BJ (cell line): ENCODE results near the gene PRPF4. TPM values are rescaled to one million over a fixed set of nuclear protein-coding genes. Genes with fewer than 3 reads are reported as not detected.

ENCODE experiments used
- CTCF ChIA-PET: fragments of 350-600 bp; formaldehyde crosslinking; extraction: SDS; loops from one replicate; lab custom pipeline; 2021; ENCODE audit warnings: antibody characterized with exemption, inconsistent platforms; lab: Yijun Ruan, JAX
- POLR2A ChIA-PET: fragments of 300-600 bp; sonication (Branson Sonifier 250); formaldehyde crosslinking; extraction: SDS; loops from one replicate; lab custom pipeline; 2021; ENCODE audit warnings: antibody characterized with exemption; lab: Charles Lee
- DNase-seq: peaks from one replicate; pipeline ENCODE4 v3.0.0-alpha.2; 2011; ENCODE audit warnings: low read depth
- H3K27me3 ChIP-seq: 2 replicates; pipeline ENCODE4 v1.6.0; 2011; ENCODE audit warnings: low read length; ENCODE audit not compliant: control insufficient read depth, insufficient read depth
- H3K36me3 ChIP-seq: 2 replicates; pipeline ENCODE4 v1.5.1; 2011; ENCODE audit warnings: low read length; ENCODE audit not compliant: control insufficient read depth, insufficient read depth
- H3K4me3 ChIP-seq: 2 replicates; pipeline ENCODE4 v1.5.1; 2011; ENCODE audit warnings: low read depth, mild to moderate bottlenecking, control low read depth, low read length
- polyA plus RNA-seq: library from polyadenylated mRNA; depleted of rRNA; stranded (reverse); fragments of >200 nt; gene quantifications from 2 replicates; pipeline ENCODE4 v1.2.3, GENCODE V29; 2011
- TF ChIP-seq, protein P1 (sequence below): IDR thresholded peaks from 2 replicates; pipeline ENCODE4 v1.5.1; 2011; ENCODE audit warnings: low read depth, mild to moderate bottlenecking, control low read depth, inconsistent platforms, low read length, moderate library complexity; ENCODE audit not compliant: insufficient read depth

Gene PRPF4
- polyA plus RNA-seq, 1 experiment = 18.3 TPM

DNA sequence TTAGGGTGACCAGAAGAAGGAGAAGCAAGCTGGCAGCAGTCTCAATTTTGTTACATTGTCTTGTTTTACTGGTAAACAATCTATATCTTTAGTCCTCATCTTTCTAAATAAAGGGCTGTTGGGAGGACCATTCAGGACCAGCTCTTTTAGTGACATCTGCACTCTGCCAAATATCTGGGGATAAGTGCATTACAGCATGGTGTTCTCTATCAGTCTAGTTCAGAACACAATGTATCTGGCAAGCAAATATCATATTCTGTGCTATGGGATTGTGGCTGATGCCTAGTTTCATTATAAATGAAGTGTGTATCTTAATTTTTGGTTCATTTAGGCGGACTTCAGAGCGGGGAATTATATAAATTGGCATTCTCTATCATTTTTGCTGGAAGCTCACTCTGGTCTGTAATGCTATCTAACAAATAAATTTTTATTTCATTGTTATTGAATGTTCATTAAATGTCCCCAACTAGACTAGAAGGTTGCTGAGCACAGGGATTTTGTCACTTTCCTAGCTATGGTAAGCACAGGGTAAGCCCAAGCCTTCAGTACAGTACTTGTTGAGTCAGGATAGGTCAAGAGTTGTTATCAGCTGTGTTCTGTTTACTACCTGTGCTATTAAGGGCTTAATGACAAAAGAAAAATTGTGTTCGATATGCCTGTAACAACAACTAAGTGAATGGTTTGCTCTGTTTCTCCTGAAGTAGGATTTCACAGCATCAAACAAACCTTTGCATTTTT, 52.8 kb downstream of the PRPF4 start:
- DNase-seq = no peak
- H3K4me3 ChIP-seq = no peak overlapping the region
- ChIA-PET CTCF (interaction anchor here (0.8 to 1.2 kb wide), 3 partner anchors 10 to 18 kb away, joined by 3 to 4 read pairs (median 3); no protein-coding TSS in a partner anchor), POLR2A (no interaction called here)
- H3K27me3 ChIP-seq = no peaks in the 10 kb centered on the region
- TF ChIP-seq, protein P1, sequence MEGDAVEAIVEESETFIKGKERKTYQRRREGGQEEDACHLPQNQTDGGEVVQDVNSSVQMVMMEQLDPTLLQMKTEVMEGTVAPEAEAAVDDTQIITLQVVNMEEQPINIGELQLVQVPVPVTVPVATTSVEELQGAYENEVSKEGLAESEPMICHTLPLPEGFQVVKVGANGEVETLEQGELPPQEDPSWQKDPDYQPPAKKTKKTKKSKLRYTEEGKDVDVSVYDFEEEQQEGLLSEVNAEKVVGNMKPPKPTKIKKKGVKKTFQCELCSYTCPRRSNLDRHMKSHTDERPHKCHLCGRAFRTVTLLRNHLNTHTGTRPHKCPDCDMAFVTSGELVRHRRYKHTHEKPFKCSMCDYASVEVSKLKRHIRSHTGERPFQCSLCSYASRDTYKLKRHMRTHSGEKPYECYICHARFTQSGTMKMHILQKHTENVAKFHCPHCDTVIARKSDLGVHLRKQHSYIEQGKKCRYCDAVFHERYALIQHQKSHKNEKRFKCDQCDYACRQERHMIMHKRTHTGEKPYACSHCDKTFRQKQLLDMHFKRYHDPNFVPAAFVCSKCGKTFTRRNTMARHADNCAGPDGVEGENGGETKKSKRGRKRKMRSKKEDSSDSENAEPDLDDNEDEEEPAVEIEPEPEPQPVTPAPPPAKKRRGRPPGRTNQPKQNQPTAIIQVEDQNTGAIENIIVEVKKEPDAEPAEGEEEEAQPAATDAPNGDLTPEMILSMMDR = no peak
- H3K36me3 ChIP-seq = no peaks in the 10 kb centered on the region

DNA sequence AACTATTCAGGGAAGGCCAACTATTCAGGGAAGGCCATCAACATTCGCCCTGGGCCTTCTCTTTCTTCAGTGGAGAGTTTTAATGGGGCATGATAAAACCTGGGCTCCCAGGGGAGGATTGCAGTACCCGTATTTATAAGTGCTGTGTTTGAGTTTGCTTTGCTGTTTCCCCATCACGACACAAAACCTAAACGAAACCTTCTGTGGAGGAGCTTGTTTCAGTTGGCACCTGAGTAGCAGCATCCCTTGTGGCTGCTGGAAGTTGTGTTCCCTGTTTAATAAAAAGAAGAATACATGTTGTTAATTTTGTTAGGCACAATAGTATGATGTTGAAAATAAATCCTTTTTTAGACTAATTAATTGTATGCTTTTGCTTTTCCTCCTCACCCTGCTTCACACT, 56.3 kb downstream of the PRPF4 start:
- Histone ChIP-seq H3K36me3 (no peaks in the 10 kb centered on the region), H3K27me3 (no peaks in the 10 kb centered on the region), H3K4me3 (no peak overlapping the region)
- ChIA-PET CTCF (no interaction called here), POLR2A (no interaction called here)
- no peak for DNase-seq
- TF ChIP-seq, protein P1 = no peak

DNA sequence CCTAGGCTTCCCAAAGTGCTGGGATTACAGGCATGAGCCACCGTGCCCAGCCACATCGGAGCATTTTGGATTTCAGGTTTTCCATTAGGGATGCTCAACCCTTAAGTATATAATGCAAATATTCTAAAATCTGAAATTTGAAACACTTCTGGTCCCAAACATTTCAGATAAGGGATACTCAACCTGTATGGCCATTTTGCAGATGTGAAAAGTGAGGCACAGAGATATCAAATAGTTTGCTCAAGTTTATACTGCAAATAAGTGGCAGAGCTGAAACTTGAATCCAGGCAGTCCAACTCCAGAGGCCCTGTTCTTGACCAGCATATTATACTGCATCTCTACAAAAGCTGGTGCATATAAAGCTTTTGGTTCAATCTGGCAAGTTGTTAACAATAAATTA, 62.3 kb downstream of the PRPF4 start:
- Histone ChIP-seq H3K27me3 (no peaks in the 10 kb centered on the region), H3K36me3 (no peaks in the 10 kb centered on the region), H3K4me3 (no peak overlapping the region)
- POLR2A ChIA-PET = no interaction called here
- TF ChIP-seq, protein P1 = no peak
- CTCF ChIA-PET = interaction anchor here (0.9 to 1.6 kb wide), 3 partner anchors 12 to 282 kb away, joined by 3 to 4 read pairs (median 3); partner anchors contain the start of genes CDC26 and PRPF4
- DNase-seq = no peak

DNA sequence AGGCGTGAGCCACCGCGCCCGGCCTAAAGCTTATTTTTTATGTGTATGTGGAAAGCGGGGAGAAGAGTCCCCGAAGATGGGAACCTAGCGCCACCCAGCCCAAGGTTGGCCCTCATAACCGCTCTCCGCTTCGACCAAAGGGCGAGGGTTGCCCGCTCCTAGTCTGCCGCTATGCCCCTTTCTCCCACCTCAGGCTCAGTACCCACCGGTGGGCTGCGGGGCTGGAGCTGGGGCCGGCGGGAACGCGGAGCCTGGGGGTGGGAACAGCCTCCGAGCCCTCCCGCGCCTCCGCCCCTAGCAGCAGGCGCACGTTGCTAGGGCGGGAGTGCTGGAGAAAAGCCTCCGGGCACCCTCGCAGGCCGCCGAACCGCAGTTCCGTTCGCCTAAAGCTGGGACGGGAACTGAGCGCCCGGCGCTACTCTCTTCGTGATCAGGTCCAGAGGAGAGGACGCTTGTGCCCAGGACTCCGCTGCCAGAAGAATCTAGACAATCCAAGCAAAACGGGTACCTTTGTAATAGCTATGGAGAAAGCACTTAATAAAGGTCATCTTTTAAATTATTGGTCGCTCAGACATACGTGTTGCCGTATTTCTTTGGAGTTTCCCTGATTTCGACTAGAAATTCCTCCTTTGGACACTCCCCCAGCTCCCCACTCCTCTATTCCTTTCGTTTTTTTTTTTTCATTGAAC, 64.7 kb downstream of the PRPF4 start, which contains the start of gene WDR31:
Gene WDR31 (minus strand): TSS at position 265 of the 689 bp plus-strand sequence. CDS start 8,253 bp downstream, outside the sequence.
- H3K27me3 ChIP-seq = no peaks in the 10 kb centered on the region
- DNase-seq = peak; percentile 35
- H3K4me3 ChIP-seq = peak within 1 kb of the TSS; percentile 72
- POLR2A ChIA-PET = interaction anchor here (0.7 to 1.2 kb wide), 2 partner anchors 61 to 255 kb away, joined by 3 read pairs; partner anchors contain the start of gene ALAD
- no peaks in the 10 kb centered on the region for H3K36me3 ChIP-seq
- TF ChIP-seq, protein P1 = no peak
- CTCF ChIA-PET = interaction anchor here (0.5 to 2.1 kb wide), 9 partner anchors 9 to 1457 kb away, joined by 3 to 7 read pairs (median 3); partner anchors contain the start of genes ALAD, BSPRY, CDC26 and PRPF4

DNA sequence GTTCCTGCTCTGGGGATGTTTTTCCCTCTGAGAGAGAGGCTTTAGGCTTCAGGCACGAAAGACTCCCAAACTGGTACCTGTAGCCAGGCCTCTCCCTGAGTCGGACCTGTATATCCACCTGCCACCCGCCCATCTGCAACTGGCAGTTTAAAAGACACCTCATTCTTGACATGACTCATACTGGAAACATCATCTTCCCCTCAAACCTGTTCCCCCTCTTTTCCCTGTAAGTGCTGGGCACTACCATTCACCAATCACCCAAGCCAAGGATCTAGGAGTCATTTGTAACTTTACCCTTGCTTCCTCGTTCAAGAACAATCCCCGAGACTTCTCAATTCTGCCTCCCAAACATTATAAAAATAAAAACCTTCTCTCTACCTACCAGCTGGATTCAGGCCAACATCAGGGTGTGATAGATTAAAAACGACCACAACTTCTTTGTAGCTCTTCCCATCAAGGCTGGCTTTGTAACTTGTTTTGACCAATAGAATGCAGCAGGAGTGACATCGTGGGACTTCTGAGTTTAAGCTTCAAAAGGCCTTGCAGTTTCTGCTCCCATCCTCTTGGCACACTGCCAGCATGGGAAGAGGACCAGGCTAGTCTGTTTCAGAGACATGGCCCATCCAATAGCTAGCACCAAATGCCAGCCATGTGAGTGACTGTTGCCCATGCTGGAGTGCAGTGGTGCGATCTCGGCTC, 66.4 kb downstream of the PRPF4 start:
- DNase-seq = no peak
- no peaks in the 10 kb centered on the region for H3K27me3 ChIP-seq
- H3K36me3 ChIP-seq = no peaks in the 10 kb centered on the region
- ChIA-PET CTCF (no interaction called here), POLR2A (no interaction called here)
- H3K4me3 ChIP-seq = no peak overlapping the region
- TF ChIP-seq, protein P1 = no peak
